ENCODE data around the gene SOHLH1. TPM values are rescaled to one million over a fixed set of nuclear protein-coding genes. Genes with fewer than 3 reads are reported as not detected.

SOHLH1 gene
- polyA plus RNA-seq, 1 experiment, result not detected

DNA sequence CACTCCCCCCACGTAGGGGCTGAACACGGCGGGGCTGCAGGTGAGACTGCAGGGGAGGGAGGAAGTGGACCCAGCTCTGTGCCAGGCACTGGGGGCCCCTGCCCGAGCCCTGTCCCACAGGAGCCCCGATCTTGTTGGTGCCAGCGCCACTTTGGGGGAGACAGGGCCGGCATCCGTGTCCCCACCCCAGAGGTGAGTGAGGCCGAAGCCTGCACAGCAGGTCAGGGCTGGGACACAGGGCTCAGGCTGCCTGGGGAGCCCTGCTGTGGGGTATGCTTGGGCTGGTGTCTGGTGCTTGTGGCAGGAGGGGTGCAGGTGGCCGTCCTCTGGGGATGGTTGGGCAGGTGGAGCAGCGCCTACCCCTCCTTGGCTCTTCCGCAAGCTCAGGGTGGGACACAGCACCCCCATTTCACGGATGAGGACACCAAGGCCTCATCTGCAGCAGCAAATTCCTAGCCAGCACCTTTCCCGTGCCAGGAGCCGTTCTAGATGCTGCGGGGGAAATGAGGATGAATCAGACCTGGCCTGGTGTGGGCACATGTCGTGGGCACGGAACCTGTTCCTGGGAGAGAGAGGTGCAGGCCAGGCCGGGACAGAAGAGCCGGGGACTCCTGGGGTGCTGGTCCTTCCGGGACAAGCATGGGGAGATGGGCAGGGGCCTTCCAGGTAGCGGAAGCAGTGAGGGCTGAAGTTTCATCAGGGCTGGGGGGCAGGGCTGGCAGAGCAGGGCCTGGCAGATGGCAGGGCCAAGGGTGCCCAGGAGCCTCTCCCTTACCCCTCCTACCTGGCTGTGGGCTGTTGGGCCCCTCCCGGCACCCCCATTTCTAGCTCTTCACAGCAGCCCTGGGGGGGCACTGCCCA lies 37.9 kb upstream of the SOHLH1 start:
- no peak overlapping the region for H3K27ac ChIP-seq (ENCODE audit: low read depth, low read length)
- CTCF ChIA-PET, result no interaction called here
- H3K9me3 ChIP-seq (ENCODE audit: control insufficient read depth, insufficient read depth, low read length), result peaks cover 15% of the 10 kb centered on the region; the same call in 1 of the 2 replicates
- no peak for DNase-seq (ENCODE audit: low read depth, low spot score)
- POLR2A ChIA-PET, result no interaction called here
- H3K4me3 ChIP-seq (ENCODE audit: low read depth, low read length), result no peak overlapping the region
- TF ChIP-seq CTCF (IDR thresholded peaks at IDR 0.05; ENCODE audit: low read depth, low read length), result no peak
- peaks cover 11% of the 10 kb centered on the region for H3K27me3 ChIP-seq (ENCODE audit: control insufficient read depth, insufficient read depth, low read length)

DNA sequence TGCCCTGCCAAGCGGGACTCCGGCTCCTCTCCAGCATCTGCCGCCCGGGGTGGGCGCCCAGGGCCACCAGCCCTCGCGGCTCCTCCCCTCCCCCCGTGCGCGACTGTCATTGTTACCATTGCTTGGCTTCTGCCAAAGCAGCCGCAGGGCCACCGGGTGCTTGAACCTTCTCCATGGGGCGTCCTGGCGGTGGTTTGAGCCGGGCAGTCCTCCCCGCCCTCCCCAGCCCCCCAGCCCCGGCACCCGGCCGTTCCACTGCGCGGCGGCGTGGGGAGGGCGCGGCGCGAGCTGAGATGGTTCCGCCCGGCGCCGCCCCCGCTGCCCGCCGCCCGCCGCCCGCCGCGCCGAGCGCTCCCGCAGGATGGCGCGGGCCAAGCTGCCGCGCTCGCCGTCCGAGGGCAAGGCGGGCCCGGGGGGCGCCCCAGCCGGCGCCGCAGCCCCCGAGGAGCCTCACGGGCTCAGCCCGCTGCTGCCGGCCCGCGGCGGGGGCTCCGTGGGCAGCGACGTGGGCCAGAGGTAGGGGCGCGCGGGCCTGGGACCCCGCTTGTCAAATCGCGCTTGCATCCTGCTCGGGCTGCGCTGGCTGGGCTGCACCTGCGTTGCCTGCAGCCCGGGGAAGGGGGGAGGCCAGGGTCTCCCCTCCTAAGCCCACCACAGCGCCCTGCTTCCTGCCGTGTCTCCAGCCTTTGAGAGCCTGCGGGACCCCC lies 37.1 kb upstream of the SOHLH1 start:
- no peak for TF ChIP-seq CTCF (IDR thresholded peaks at IDR 0.05; ENCODE audit: low read depth, low read length)
- ChIA-PET CTCF (no interaction called here), POLR2A (no interaction called here)
- Histone ChIP-seq H3K9me3 (ENCODE audit: control insufficient read depth, insufficient read depth, low read length) (peaks cover 20% of the 10 kb centered on the region), H3K27ac (ENCODE audit: low read depth, low read length) (no peak overlapping the region), H3K27me3 (ENCODE audit: control insufficient read depth, insufficient read depth, low read length) (peaks cover 11% of the 10 kb centered on the region), H3K4me3 (ENCODE audit: low read depth, low read length) (no peak overlapping the region)
- DNase-seq (ENCODE audit: low read depth, low spot score), result no peak

DNA sequence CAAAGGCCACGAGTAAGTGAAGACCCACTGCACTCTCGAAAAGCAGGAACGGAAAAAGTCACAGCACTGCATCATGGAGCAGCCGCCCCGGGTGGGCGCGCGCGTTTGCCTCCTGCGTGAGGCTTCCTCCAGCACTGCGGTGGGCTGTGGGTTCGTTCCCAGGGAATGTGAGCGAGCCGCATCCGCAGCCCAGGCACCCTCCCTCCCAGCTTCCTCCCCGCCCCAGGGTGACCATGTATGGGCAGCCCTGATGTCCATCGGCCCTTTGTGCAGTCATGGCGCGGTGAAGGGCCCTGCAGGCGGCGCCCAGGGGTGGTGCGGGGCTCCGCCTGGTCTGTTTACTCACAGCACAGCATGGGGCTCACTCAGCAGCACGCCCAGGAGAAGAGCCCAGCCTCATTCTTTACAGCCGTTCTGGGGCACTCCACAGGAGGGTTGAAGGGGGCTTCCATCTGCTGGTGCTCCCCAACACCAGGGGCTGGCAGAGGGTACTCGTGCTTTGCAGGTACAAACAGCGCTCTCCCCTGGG lies 35.4 kb upstream of the SOHLH1 start:
- Histone ChIP-seq H3K27ac (ENCODE audit: low read depth, low read length) (no peak overlapping the region), H3K4me3 (ENCODE audit: low read depth, low read length) (no peak overlapping the region), H3K9me3 (ENCODE audit: control insufficient read depth, insufficient read depth, low read length) (peaks cover 25% of the 10 kb centered on the region), H3K27me3 (ENCODE audit: control insufficient read depth, insufficient read depth, low read length) (peaks cover 11% of the 10 kb centered on the region)
- no peak for TF ChIP-seq CTCF (IDR thresholded peaks at IDR 0.05; ENCODE audit: low read depth, low read length)
- POLR2A ChIA-PET, result no interaction called here
- DNase-seq (ENCODE audit: low read depth, low spot score), result no peak
- CTCF ChIA-PET, result no interaction called here

- no peak for TF ChIP-seq CTCF (IDR thresholded peaks at IDR 0.05; ENCODE audit: low read depth, low read length)
- DNase-seq (ENCODE audit: low read depth, low spot score), result no peak
Measured at GRCh38 chr9:135732569-135733257, 33.4 kb upstream of the SOHLH1 start.

More at GRCh38 chr9:135732569-135733257, 33.4 kb upstream of the SOHLH1 start:
- POLR2A ChIA-PET, result no interaction called here
- H3K27ac ChIP-seq (ENCODE audit: low read depth, low read length), result no peak overlapping the region
- CTCF ChIA-PET, result no interaction called here
- H3K4me3 ChIP-seq (ENCODE audit: low read depth, low read length), result no peak overlapping the region
- H3K9me3 ChIP-seq (ENCODE audit: control insufficient read depth, insufficient read depth, low read length), result peaks cover 25% of the 10 kb centered on the region
- peaks cover 9% of the 10 kb centered on the region for H3K27me3 ChIP-seq (ENCODE audit: control insufficient read depth, insufficient read depth, low read length)
